Activated CD8-positive, alpha-beta T cell treated with anti-CD3 and anti-CD28 coated beads for 36 hours (primary cell): ENCODE measurements around the gene NUP214. TPM values are rescaled to one million over a fixed set of nuclear protein-coding genes. Genes with fewer than 3 reads are reported as not detected.

Source experiments
- ATAC-seq: fragments of 200-7000 bp; cut with Tn5 transposase; one replicate; pipeline ENCODE4 v1.10.0; 2021; ENCODE audit warnings: mild to moderate bottlenecking, moderate library complexity
- CTCF ChIA-PET: fragments of 350-600 bp; sonication (Branson Sonifier 250); formaldehyde crosslinking; loops from one replicate; lab custom pipeline; 2021; ENCODE audit warnings: antibody characterized with exemption; lab: Charles Lee
- POLR2A ChIA-PET: fragments of 350-600 bp; sonication (Branson Sonifier 250); formaldehyde crosslinking; loops from one replicate; lab custom pipeline; 2021; ENCODE audit warnings: antibody characterized with exemption; lab: Charles Lee
- DNase-seq: peaks from one replicate; pipeline ENCODE4 v3.0.0-alpha.2; 2020
- H3K27ac Mint-ChIP-seq: one replicate; pipeline ENCODE4 v1.8.0; 2021; ENCODE audit warnings: mild to moderate bottlenecking, mixed read lengths
- H3K27me3 Mint-ChIP-seq: one replicate; pipeline ENCODE4 v1.8.0; 2021; ENCODE audit warnings: mixed read lengths
- H3K36me3 Mint-ChIP-seq: one replicate; pipeline ENCODE4 v1.8.0; 2021; ENCODE audit warnings: low read depth, mixed read lengths
- H3K4me1 Mint-ChIP-seq: one replicate; pipeline ENCODE4 v1.8.0; 2021; ENCODE audit warnings: low read depth, mixed read lengths
- H3K4me3 Mint-ChIP-seq: one replicate; pipeline ENCODE4 v1.8.0; 2021; ENCODE audit warnings: mild to moderate bottlenecking, moderate library complexity, mixed read lengths
- H3K9me3 Mint-ChIP-seq: one replicate; pipeline ENCODE4 v1.8.0; 2021; ENCODE audit warnings: mixed read lengths
- CTCF ChIP-seq: fragments of 200-600 bp; IDR thresholded peaks from one replicate; pipeline ENCODE4 v1.8.0; 2022; ENCODE audit warnings: antibody characterized with exemption, mild to moderate bottlenecking
- intact Hi-C: fragments of 100-400 bp; cut with micrococcal nuclease; formaldehyde crosslinking; loops from one replicate; pipeline ENCODE4 v1.10.0; 2022
- total RNA-seq, 2 experiments: library from RNA; stranded (reverse); gene quantifications; one replicate each; pipeline ENCODE4 v1.2.3, GENCODE V29; 2021

The NUP214 gene
- total RNA-seq, 2 experiments from 2014 or later, result 57.6 to 58.3 TPM

- Mint-ChIP-seq H3K4me1 (no peaks in the 10 kb centered on the region), H3K36me3 (no peaks in the 10 kb centered on the region), H3K27me3 (peaks cover 2% of the 10 kb centered on the region), H3K9me3 (no peaks in the 10 kb centered on the region), H3K27ac (no peak overlapping the region), H3K4me3 (no peak overlapping the region)
- no peak for TF ChIP-seq CTCF
- ATAC-seq (no peak), DNase-seq (no peak)
- intact Hi-C loops, result no loop called here
- POLR2A ChIA-PET, result no interaction called here
- CTCF ChIA-PET, result no interaction called here
Measured at GRCh38 chr9:131116281-131117120, 8.9 kb upstream of the NUP214 start.

DNA sequence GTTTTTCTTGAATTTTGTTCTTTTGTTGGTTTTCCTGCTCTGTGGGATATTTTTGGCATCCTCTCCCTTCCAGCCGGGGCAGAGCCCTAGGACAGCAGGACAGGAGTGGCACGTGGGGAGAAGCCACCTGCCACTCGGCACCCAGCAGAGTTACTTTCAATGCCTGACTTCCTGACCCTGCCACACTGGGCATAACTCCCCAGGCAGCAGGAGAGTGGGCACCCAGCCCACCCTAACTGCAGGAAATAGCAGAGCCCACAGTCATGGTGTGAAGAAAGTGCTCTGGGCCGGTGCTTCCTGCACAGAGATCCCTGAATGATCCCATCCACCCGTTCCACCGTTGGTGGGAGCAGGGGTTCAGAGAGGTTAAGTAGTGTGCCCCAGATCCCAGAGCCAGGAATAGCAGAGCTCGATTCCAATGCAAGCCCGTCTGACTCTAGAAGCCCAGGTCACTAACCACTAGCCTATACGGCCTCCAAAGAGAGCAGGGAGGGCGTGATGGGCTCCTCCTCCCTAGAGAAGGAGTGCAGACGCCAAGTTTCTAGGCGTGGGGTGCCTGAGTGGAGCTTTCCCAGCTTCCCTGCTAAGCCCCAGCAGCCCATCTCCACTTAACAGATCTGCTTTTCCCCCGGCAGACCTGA lies 8.1 kb upstream of the NUP214 start:
- H3K4me3 Mint-ChIP-seq, result no peak overlapping the region
- no peak for ATAC-seq
- intact Hi-C loops, result no loop called here
- H3K36me3 Mint-ChIP-seq, result no peaks in the 10 kb centered on the region
- no peak for TF ChIP-seq CTCF
- H3K4me1 Mint-ChIP-seq, result no peaks in the 10 kb centered on the region
- ChIA-PET POLR2A (no interaction called here), CTCF (interaction anchor here (0.7 kb wide), 1 partner anchor 70 kb away, joined by 4 read pairs; no protein-coding TSS in a partner anchor)
- no peak overlapping the region for H3K27ac Mint-ChIP-seq
- DNase-seq, result no peak
- H3K27me3 Mint-ChIP-seq, result peaks cover 2% of the 10 kb centered on the region
- no peaks in the 10 kb centered on the region for H3K9me3 Mint-ChIP-seq

- ATAC-seq (no peak), DNase-seq (no peak)
- Mint-ChIP-seq H3K9me3 (no peaks in the 10 kb centered on the region), H3K36me3 (no peaks in the 10 kb centered on the region), H3K4me1 (no peaks in the 10 kb centered on the region), H3K4me3 (no peak overlapping the region), H3K27me3 (peaks cover 2% of the 10 kb centered on the region), H3K27ac (no peak overlapping the region)
- intact Hi-C loops, result no loop called here
- TF ChIP-seq CTCF, result no peak
- ChIA-PET CTCF (interaction anchor here (0.7 kb wide), 1 partner anchor 70 kb away, joined by 4 read pairs; no protein-coding TSS in a partner anchor), POLR2A (no interaction called here)
Measured at GRCh38 chr9:131117762-131118145, 7.6 kb upstream of the NUP214 start.

GRCh38 chr9:131119600-131119999 lies 5.8 kb upstream of the NUP214 start:
- TF ChIP-seq CTCF, result no peak
- Mint-ChIP-seq H3K36me3 (no peaks in the 10 kb centered on the region), H3K9me3 (no peaks in the 10 kb centered on the region), H3K27ac (no peak overlapping the region), H3K27me3 (peaks cover 2% of the 10 kb centered on the region), H3K4me3 (no peak overlapping the region), H3K4me1 (no peaks in the 10 kb centered on the region)
- ChIA-PET CTCF (no interaction called here), POLR2A (no interaction called here)
- DNase-seq (no peak), ATAC-seq (no peak)
- intact Hi-C loops, result no loop called here

GRCh38 chr9:131120620-131121228 lies 4.7 kb upstream of the NUP214 start:
- ATAC-seq, result no peak
- Mint-ChIP-seq H3K27me3 (peaks cover 2% of the 10 kb centered on the region), H3K4me1 (no peaks in the 10 kb centered on the region), H3K9me3 (no peaks in the 10 kb centered on the region), H3K27ac (no peak overlapping the region), H3K4me3 (no peak overlapping the region), H3K36me3 (peaks cover 2% of the 10 kb centered on the region)
- CTCF ChIA-PET, result interaction anchor here (0.6 to 1.5 kb wide), 2 partner anchors 57 to 216 kb away, joined by 3 to 5 read pairs; no protein-coding TSS in a partner anchor
- no peak for DNase-seq
- no peak for TF ChIP-seq CTCF
- POLR2A ChIA-PET, result no interaction called here
- intact Hi-C loops, result no loop called here
